GM23338 (cell line): ENCODE measurements around the gene ZNF830. TPM values are rescaled to one million over a fixed set of nuclear protein-coding genes. Genes with fewer than 3 reads are reported as not detected.

Source experiments
- ATAC-seq: fragments of 200-7000 bp; cut with Tn5 transposase; 3 replicates; pipeline ENCODE4 v1.9.1; 2020
- DNase-seq: peaks from one replicate; pipeline ENCODE4 v3.0.0-alpha.2; 2015; ENCODE audit warnings: low spot score
- H2AFZ ChIP-seq: fragments of 200-600 bp; sonication (generic); 2 replicates; pipeline ENCODE4 v1.8.0; 2016; ENCODE audit warnings: antibody characterized with exemption, mild to moderate bottlenecking, moderate library complexity
- H3F3A ChIP-seq: fragments of 200-600 bp; sonication (generic); replicated peaks from 2 replicates; pipeline ENCODE4 v1.8.0; 2017; ENCODE audit warnings: antibody characterized with exemption, mixed run types, low read depth
- H3K27ac ChIP-seq: fragments of 200-600 bp; sonication (generic); 2 replicates; pipeline ENCODE4 v1.6.1; 2016; ENCODE audit warnings: low read depth
- H3K27me3 ChIP-seq: fragments of 200-600 bp; sonication (generic); 2 replicates; pipeline ENCODE4 v1.8.0; 2016; ENCODE audit warnings: mild to moderate bottlenecking, mixed run types, moderate library complexity; ENCODE audit not compliant: insufficient read depth
- H3K36me3 ChIP-seq: fragments of 200-600 bp; sonication (generic); 2 replicates; pipeline ENCODE4 v1.8.0; 2016; ENCODE audit warnings: mild to moderate bottlenecking; ENCODE audit not compliant: insufficient read depth
- H3K4me1 ChIP-seq: fragments of 200-600 bp; sonication (generic); 2 replicates; pipeline ENCODE4 v1.8.0; 2016; ENCODE audit warnings: mild to moderate bottlenecking, moderate library complexity; ENCODE audit not compliant: insufficient read depth
- H3K4me2 ChIP-seq: fragments of 200-600 bp; sonication (generic); 2 replicates; pipeline ENCODE4 v1.7.1; 2017; ENCODE audit warnings: mixed run types
- H3K4me3 ChIP-seq: fragments of 200-600 bp; sonication (generic); 2 replicates; pipeline ENCODE4 v1.6.1; 2016; ENCODE audit warnings: mixed run types
- H3K79me2 ChIP-seq: fragments of 200-600 bp; sonication (generic); replicated peaks from 2 replicates; pipeline ENCODE4 v1.8.0; 2017; ENCODE audit warnings: mild to moderate bottlenecking; ENCODE audit not compliant: insufficient read depth
- H3K9me2 ChIP-seq: fragments of 200-600 bp; sonication (generic); 2 replicates; pipeline ENCODE4 v1.8.0; 2017; ENCODE audit not compliant: insufficient read depth
- H4K20me1 ChIP-seq: fragments of 200-600 bp; sonication (generic); replicated peaks from 2 replicates; pipeline ENCODE4 v1.8.0; 2017; ENCODE audit warnings: mild to moderate bottlenecking; ENCODE audit not compliant: insufficient read depth
- H3K27ac Mint-ChIP-seq: 2 replicates; pipeline ENCODE4 v1.8.0; 2020; ENCODE audit warnings: inconsistent platforms, mild to moderate bottlenecking, moderate library complexity, mixed read lengths
- H3K27me3 Mint-ChIP-seq: 3 replicates; pipeline ENCODE4 v1.8.0; 2022; ENCODE audit warnings: low read depth, mild to moderate bottlenecking, moderate library complexity, mixed read lengths, inconsistent platforms; ENCODE audit not compliant: insufficient read depth, poor library complexity
- H3K36me3 Mint-ChIP-seq: 3 replicates; pipeline ENCODE4 v1.8.0; 2021; ENCODE audit warnings: low read depth, mild to moderate bottlenecking, inconsistent platforms, moderate library complexity, mixed read lengths
- H3K4me1 Mint-ChIP-seq: 3 replicates; pipeline ENCODE4 v1.8.0; 2020; ENCODE audit warnings: mild to moderate bottlenecking, inconsistent platforms, mixed read lengths
- H3K4me3 Mint-ChIP-seq: 3 replicates; pipeline ENCODE4 v1.8.0; 2021; ENCODE audit warnings: moderate library complexity, mild to moderate bottlenecking, inconsistent platforms, mixed read lengths
- H3K9me3 Mint-ChIP-seq: 3 replicates; pipeline ENCODE4 v1.8.0; 2020; ENCODE audit warnings: moderate library complexity, mild to moderate bottlenecking, inconsistent platforms, mixed read lengths
- CREB1 ChIP-seq: fragments of 250-450 bp; sonication (Bioruptor Pico); IDR thresholded peaks from 2 replicates; pipeline ENCODE4 v1.5.0; 2020; ENCODE audit warnings: low read depth, mild to moderate bottlenecking, moderate library complexity
- ETS1 ChIP-seq: IDR thresholded peaks from 2 replicates; pipeline ENCODE4 v1.6.1; 2016; ENCODE audit warnings: antibody characterized with exemption
- EZH2 ChIP-seq: fragments of 200-600 bp; sonication (generic); IDR thresholded peaks from one replicate; pipeline ENCODE4 v1.8.0; 2017; ENCODE audit warnings: antibody characterized with exemption, mild to moderate bottlenecking, low read depth; ENCODE audit not compliant: unreplicated experiment
- JUNB ChIP-seq: IDR thresholded peaks from one replicate; pipeline ENCODE4 v1.6.1; 2016; ENCODE audit warnings: antibody characterized with exemption; ENCODE audit not compliant: unreplicated experiment
- POLR2AphosphoS5 ChIP-seq: IDR thresholded peaks from 2 replicates; pipeline ENCODE4 v1.6.1; 2016; ENCODE audit warnings: antibody characterized with exemption, low read depth
- STAT1 ChIP-seq: IDR thresholded peaks from one replicate; pipeline ENCODE4 v1.6.1; 2016; ENCODE audit warnings: antibody characterized with exemption; ENCODE audit not compliant: unreplicated experiment
- ZNF331 ChIP-seq: fragments of 250-450 bp; sonication (Bioruptor Pico); IDR thresholded peaks from 2 replicates; pipeline ENCODE4 v1.5.0; 2020; ENCODE audit warnings: low read depth, mild to moderate bottlenecking, moderate library complexity
- polyA plus RNA-seq: library from polyadenylated mRNA; unstranded; fragments of >200 nt; fragmentation: Nextera tagmentation; extraction: Ambion mirVana; gene quantifications from 2 replicates; pipeline ENCODE4 v1.2.1, GENCODE V29; 2016
- total RNA-seq: library from RNA; depleted of rRNA; stranded (reverse); fragments of >200 nt; shearing (Covaris generic); gene quantifications from 2 replicates; pipeline ENCODE4 v1.2.3, GENCODE V29; 2014

ZNF830 gene
- total and polyA plus RNA-seq, 2 experiments from 2014 or later, result 12.8 to 22.3 TPM

GRCh38 chr17:34987232-34987631 lies 25.9 kb downstream of the ZNF830 start:
- H3K27me3 ChIP-seq, result no peaks in the 10 kb centered on the region
- Mint-ChIP-seq H3K36me3 (peaks cover 91% of the 10 kb centered on the region), H3K4me1 (peaks cover 6% of the 10 kb centered on the region; the same call in 2 of the 3 replicates), H3K9me3 (no peaks in the 10 kb centered on the region), H3K27ac (no peak overlapping the region), H3K27me3 (peaks cover 1% of the 10 kb centered on the region), H3K4me3 (no peak overlapping the region)
- H3K9me2 ChIP-seq, result no peaks in the 10 kb centered on the region
- peaks cover 36% of the 10 kb centered on the region for H4K20me1 ChIP-seq
- no peak overlapping the region for H3K4me2 ChIP-seq
- H3K4me1 ChIP-seq, result no peaks in the 10 kb centered on the region
- no peak overlapping the region for H3K4me3 ChIP-seq
- H3K36me3 ChIP-seq, result peaks cover 61% of the 10 kb centered on the region
- no peak for TF ChIP-seq ETS1
- no peak for TF ChIP-seq STAT1
- no peak for TF ChIP-seq EZH2
- no peak for TF ChIP-seq ZNF331
- TF ChIP-seq CREB1 (CRISPR knock-in tag), result no peak
- no peak for TF ChIP-seq JUNB
- TF ChIP-seq POLR2AphosphoS5, result no peak
- no peak overlapping the region for H2AFZ ChIP-seq
- no peak overlapping the region for H3K27ac ChIP-seq
- H3F3A ChIP-seq, result no peaks in the 10 kb centered on the region
- ATAC-seq (no peak), DNase-seq (no peak)
- H3K79me2 ChIP-seq, result peaks cover 54% of the 10 kb centered on the region

GRCh38 chr17:34988644-34989043 lies 27.3 kb downstream of the ZNF830 start:
- H3K36me3 Mint-ChIP-seq, result peaks cover 96% of the 10 kb centered on the region
- no peak overlapping the region for H3K27ac Mint-ChIP-seq
- peaks cover 75% of the 10 kb centered on the region for H3K36me3 ChIP-seq

More at GRCh38 chr17:34988644-34989043, 27.3 kb downstream of the ZNF830 start:
- Histone ChIP-seq H3K4me1 (no peaks in the 10 kb centered on the region), H3K4me3 (no peak overlapping the region), H3K79me2 (peaks cover 40% of the 10 kb centered on the region), H2AFZ (no peak overlapping the region), H3K27me3 (no peaks in the 10 kb centered on the region), H4K20me1 (peaks cover 36% of the 10 kb centered on the region), H3F3A (no peaks in the 10 kb centered on the region), H3K9me2 (no peaks in the 10 kb centered on the region), H3K4me2 (no peak overlapping the region), H3K27ac (no peak overlapping the region)
- Mint-ChIP-seq H3K27me3 (no peaks in the 10 kb centered on the region), H3K9me3 (no peaks in the 10 kb centered on the region), H3K4me1 (no peaks in the 10 kb centered on the region; the same call in 2 of the 3 replicates), H3K4me3 (no peak overlapping the region)
- DNase-seq, result no peak
- TF ChIP-seq ETS1, result no peak
- no peak for TF ChIP-seq EZH2
- no peak for ATAC-seq
